Adrenal gland (tissue), 12 donors: ENCODE data around the gene MYO9B. TPM values are rescaled to one million over a fixed set of nuclear protein-coding genes. Genes with fewer than 3 reads are reported as not detected.

Source experiments
- DNase-seq, 7 donors: peaks; one replicate each; pipeline ENCODE4 v3.0.0-alpha.2; 2019 to 2020
- H3K27ac ChIP-seq, 5 donors: fragments of 200-600 bp; sonication (generic) in 4 of 5; 1 replicate in 3 of 5; 2 replicates in 2 of 5; pipeline versions ENCODE4 v1.5.1 to v1.8.0; 2016 to 2020; ENCODE audit warnings: mild to moderate bottlenecking in 1 of 5
- H3K27me3 ChIP-seq: fragments of 200-600 bp; 2 replicates; pipeline ENCODE4 v1.8.0; 2021
- H3K36me3 ChIP-seq, 2 donors: fragments of 200-600 bp; replicated peaks in 1 of 2; 1 replicate in 1 of 2; 2 replicates in 1 of 2; pipeline versions ENCODE4 v1.5.1 to v1.8.0; 2018 to 2022
- H3K4me1 ChIP-seq, 2 donors: fragments of 200-600 bp; replicated peaks in 1 of 2; 1 replicate in 1 of 2; 2 replicates in 1 of 2; pipeline versions ENCODE4 v1.5.1 to v1.8.0; 2018 to 2021
- H3K4me3 ChIP-seq, 4 donors: fragments of 200-600 bp; sonication (generic) in 3 of 4; one replicate each; pipeline ENCODE4 v1.5.1; 2016 to 2018
- H3K9me3 ChIP-seq, 3 donors: fragments of 200-600 bp; sonication (generic) in 1 of 3; replicated peaks in 1 of 3; 1 replicate in 2 of 3; 2 replicates in 1 of 3; pipeline versions ENCODE4 v1.5.1 to v1.8.0; 2016 to 2021
- CTCF ChIP-seq, 6 experiments: fragments of 450-650 bp in 4 of 6; fragments of 200-600 bp in 2 of 6; sonication (generic) in 1 of 6; IDR thresholded peaks; 1 replicate in 5 of 6; 2 replicates in 1 of 6; pipeline versions ENCODE4 v1.5.1 to v1.8.0; 2016 to 2021; ENCODE audit warnings: antibody characterized with exemption in 6 of 6, mild to moderate bottlenecking in 2 of 6, moderate library complexity in 1 of 6
- POLR2A ChIP-seq, 2 donors: fragments of 450-650 bp; IDR thresholded peaks; one replicate each; pipeline ENCODE4 v1.6.1; 2017; ENCODE audit warnings: antibody characterized with exemption in 2 of 2, mild to moderate bottlenecking in 2 of 2, moderate library complexity in 1 of 2
- WGBS, 4 donors: extraction: QIAGEN DNeasy Blood & Tissue Kit in 2 of 4; methylation state at CpG; one replicate each; pipeline versions ENCODE4 v1.1.5 to v1.1.7; 2013 to 2017; 5-methylcytosine and 5-hydroxymethylcytosine counted together
- intact Hi-C, 2 donors: fragments of 100-400 bp; cut with DNase I; formaldehyde crosslinking; loops; one replicate each; pipeline versions ENCODE4 v1.14.1 to v1.15.0; 2022 to 2023
- polyA plus RNA-seq, 3 donors: library from polyadenylated mRNA; stranded (reverse); fragments of 200-250 nt in 2 of 3; fragments of 350-450 nt in 1 of 3; fragmentation: Illumina TruSeq in 1 of 3; extraction: RNeasy Lipid Tissue Mini Kit (QIAGEN cat#74804) in 1 of 3; gene quantifications; one replicate each; pipeline ENCODE4 v1.2.3, GENCODE V29; 2013 to 2014
- total RNA-seq, 9 donors: library from RNA; depleted of rRNA in 4 of 9; stranded (reverse); fragments of >200 nt in 4 of 9; fragments of 120-200 nt in 1 of 9; fragmentation: NEBNext Ultra II Directional in 1 of 9; extraction: Animal tissue kit (Norgen Biotek cat#: 25700) in 1 of 9; gene quantifications; one replicate each; pipeline versions ENCODE4 v1.1.0 to v1.2.4, GENCODE V29; 2013 to 2023
- donor health status: healthy with polysubstance abuse.
- donor health status: Bipolar disorder and iron deficiency.
- donor health status: DM: yes; HTN: yes; CAD: no.
- donor health status: DM: no; HTN: no; CAD: no.
- donor health status: DM: no; HTN: no; CAD: no.
- donor health status: DM: yes; HTN: yes; CAD: no.

Gene MYO9B
- total and polyA plus RNA-seq, 12 donors, result 23.6 to 236 (median 86.3) TPM

- H3K4me1 ChIP-seq, result no peaks in the 10 kb centered on the region
- no peak overlapping the region for H3K4me3 ChIP-seq
- TF ChIP-seq POLR2A (IDR thresholded peaks at IDR 0.05) (no peak), CTCF (IDR thresholded peaks at IDR 0.05) (no peak)
- 69 to 100% (median 76%) methylated on average over 2 to 4 of the region's 4 CpGs for WGBS, 4 donors
- H3K36me3 ChIP-seq, result no peaks in the 10 kb centered on the region
- no peaks in the 10 kb centered on the region for H3K9me3 ChIP-seq
- no peak overlapping the region for H3K27ac ChIP-seq
- no peaks in the 10 kb centered on the region for H3K27me3 ChIP-seq
- intact Hi-C loops, result no loop called here
- no peak for DNase-seq
Measured at GRCh38 chr19:17036640-17037039, 38.9 kb upstream of the MYO9B start.

- Histone ChIP-seq H3K27me3 (no peaks in the 10 kb centered on the region), H3K4me3 (no peak overlapping the region), H3K36me3 (no peaks in the 10 kb centered on the region), H3K27ac (no peak overlapping the region), H3K9me3 (no peaks in the 10 kb centered on the region), H3K4me1 (no peaks in the 10 kb centered on the region)
- WGBS, 4 donors, result 85 to 89% (median 86%) methylated on average over 6 of the region's 6 CpGs; no CpG with 5 or more reads in 1 of the 4 donors
- intact Hi-C loops, result no loop called here
- DNase-seq, result no peak
- TF ChIP-seq POLR2A (IDR thresholded peaks at IDR 0.05), result no peak
- no peak for TF ChIP-seq CTCF (IDR thresholded peaks at IDR 0.05)
Measured at GRCh38 chr19:17037184-17037583, 38.4 kb upstream of the MYO9B start.

GRCh38 chr19:17037966-17038500 is 37.5 kb upstream of the MYO9B start:
- TF ChIP-seq POLR2A (IDR thresholded peaks at IDR 0.05) (no peak), CTCF (IDR thresholded peaks at IDR 0.05) (no peak)
- H3K4me3 ChIP-seq, result no peak overlapping the region
- no peaks in the 10 kb centered on the region for H3K36me3 ChIP-seq
- H3K27ac ChIP-seq, result no peak overlapping the region
- H3K4me1 ChIP-seq, result no peaks in the 10 kb centered on the region
- intact Hi-C loops, result no loop called here
- 72 to 80% (median 76%) methylated on average over 9 to 15 of the region's 15 CpGs for WGBS, 4 donors
- H3K9me3 ChIP-seq, result no peaks in the 10 kb centered on the region
- DNase-seq, result no peak
- H3K27me3 ChIP-seq, result no peaks in the 10 kb centered on the region

- H3K27me3 ChIP-seq, result no peaks in the 10 kb centered on the region
- peak; percentile 27 to 79 (median 52) for DNase-seq
- no peaks in the 10 kb centered on the region for H3K36me3 ChIP-seq
- TF ChIP-seq CTCF (IDR thresholded peaks at IDR 0.05), result no peak
- TF ChIP-seq POLR2A (IDR thresholded peaks at IDR 0.05), result no peak
- no peaks in the 10 kb centered on the region for H3K4me1 ChIP-seq
- intact Hi-C loops, result no loop called here
- H3K4me3 ChIP-seq, result no peak overlapping the region
- H3K9me3 ChIP-seq, result no peaks in the 10 kb centered on the region
- peak overlapping the region in 1 of 5 donors; percentile 13 for H3K27ac ChIP-seq
- 20 to 31% (median 29%) methylated on average over 11 of the region's 11 CpGs for WGBS, 4 donors
Measured at GRCh38 chr19:17041976-17042375, 33.6 kb upstream of the MYO9B start.
